Nephron progenitor cell (in vitro differentiated cells): ENCODE measurements around the gene POC1B.

Experiments used
- DNase-seq: peaks from one replicate; pipeline ENCODE4 v3.0.0; 2021
- H3K27ac Mint-ChIP-seq: 2 replicates; pipeline ENCODE4 v1.8.0; 2021; ENCODE audit warnings: mild to moderate bottlenecking, moderate library complexity, mixed read lengths
- H3K27me3 Mint-ChIP-seq: 2 replicates; pipeline ENCODE4 v1.8.0; 2021; ENCODE audit warnings: mild to moderate bottlenecking, low read depth, mixed read lengths; ENCODE audit not compliant: poor library complexity
- H3K36me3 Mint-ChIP-seq: 2 replicates; pipeline ENCODE4 v1.8.0; 2021; ENCODE audit warnings: low read depth, mixed read lengths
- H3K4me1 Mint-ChIP-seq: 2 replicates; pipeline ENCODE4 v1.8.0; 2021; ENCODE audit warnings: mixed read lengths
- H3K4me3 Mint-ChIP-seq: 2 replicates; pipeline ENCODE4 v1.8.0; 2021; ENCODE audit warnings: mild to moderate bottlenecking, moderate library complexity, mixed read lengths
- H3K9me3 Mint-ChIP-seq: 2 replicates; pipeline ENCODE4 v1.8.0; 2021; ENCODE audit warnings: mild to moderate bottlenecking, moderate library complexity, mixed read lengths
- CTCF ChIP-seq: fragments of 200-600 bp; sonication (generic); IDR thresholded peaks from 2 replicates; pipeline ENCODE4 v1.5.0; 2021; ENCODE audit warnings: antibody characterized with exemption

The POC1B gene

DNA sequence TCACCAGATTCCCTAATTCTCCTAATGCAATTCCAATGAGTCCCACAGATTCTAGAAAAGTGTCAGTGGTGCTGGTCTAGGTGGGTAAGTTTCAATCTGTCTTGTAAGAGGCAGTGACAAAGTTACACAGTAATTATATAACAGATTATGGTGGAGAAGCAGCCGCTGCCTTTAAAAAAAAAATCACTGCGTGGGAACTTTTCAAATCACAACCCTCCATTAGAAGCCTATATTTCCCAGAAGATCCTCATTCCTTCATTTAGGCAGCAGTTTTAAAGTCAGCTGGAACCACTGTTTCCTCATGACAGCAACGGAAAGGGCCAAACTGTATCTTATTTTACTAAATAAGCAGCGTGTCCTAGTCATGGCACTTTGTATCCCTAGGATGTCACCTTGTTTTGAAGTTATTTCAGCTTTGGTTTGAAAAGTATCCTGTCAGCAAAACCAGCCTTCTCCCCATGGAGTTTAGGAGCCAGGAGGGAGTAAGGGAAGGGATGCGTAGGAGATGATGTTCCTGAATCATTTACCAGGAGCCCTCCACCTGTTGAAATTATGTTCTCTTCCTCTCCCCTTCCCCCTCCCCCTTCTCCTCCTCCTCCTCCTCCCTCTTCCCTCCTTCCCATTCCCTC, 145.9 kb downstream of the POC1B start:
- H3K9me3 Mint-ChIP-seq: peaks cover 9% of the 10 kb centered on the region
- TF ChIP-seq CTCF: no peak
- no peak for DNase-seq
- peak overlapping the region; percentile 88 for H3K27ac Mint-ChIP-seq
- H3K27me3 Mint-ChIP-seq: peaks cover 8% of the 10 kb centered on the region
- no peak overlapping the region for H3K4me3 Mint-ChIP-seq
- H3K36me3 Mint-ChIP-seq: peaks cover 38% of the 10 kb centered on the region
- peaks cover 44% of the 10 kb centered on the region for H3K4me1 Mint-ChIP-seq

DNA sequence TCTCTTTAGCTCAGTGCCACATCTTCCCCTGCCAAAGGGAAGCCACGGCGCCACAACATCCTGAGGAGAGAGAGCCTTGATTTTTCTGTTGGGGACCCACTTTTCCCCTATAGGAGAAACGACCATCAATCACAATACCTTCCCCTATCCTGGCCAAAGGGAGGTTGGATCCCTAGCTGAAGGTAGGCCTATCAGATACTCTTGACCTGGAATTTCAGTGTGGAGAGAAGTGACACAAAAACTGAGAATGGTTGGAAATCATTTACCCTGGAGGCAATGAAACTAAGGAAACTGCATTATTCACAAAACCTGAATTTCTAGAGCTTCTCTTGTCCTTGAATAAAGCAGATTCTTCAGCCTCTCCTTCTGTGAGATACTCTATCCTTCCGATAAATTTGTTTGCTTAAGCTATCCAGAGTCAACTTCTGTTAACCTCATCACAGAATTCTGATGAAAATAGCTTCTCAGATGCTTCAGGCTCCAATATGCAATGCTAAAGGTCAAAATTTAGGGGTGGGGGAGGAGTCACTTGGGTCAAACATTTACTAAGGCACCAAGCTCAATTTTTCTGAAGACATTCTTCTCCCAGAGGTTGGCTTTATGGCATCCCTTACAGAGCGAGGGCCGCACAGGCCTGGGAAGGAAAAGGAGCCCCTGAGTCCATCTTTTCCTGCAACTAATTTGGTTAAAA, 146.6 kb downstream of the POC1B start:
- H3K4me3 Mint-ChIP-seq: no peak overlapping the region

GRCh38 chr12:89376844-89377243, 149.0 kb downstream of the POC1B start:
- H3K9me3 Mint-ChIP-seq: peaks cover 9% of the 10 kb centered on the region
- peaks cover 47% of the 10 kb centered on the region for H3K36me3 Mint-ChIP-seq
- peaks cover 31% of the 10 kb centered on the region for H3K4me1 Mint-ChIP-seq

More for the DNA sequence above, 146.6 kb downstream of the POC1B start:
- TF ChIP-seq CTCF: no peak
- Mint-ChIP-seq H3K27ac (peak overlapping the region; percentile 88), H3K36me3 (peaks cover 43% of the 10 kb centered on the region), H3K27me3 (peaks cover 8% of the 10 kb centered on the region), H3K4me1 (peaks cover 38% of the 10 kb centered on the region), H3K9me3 (peaks cover 9% of the 10 kb centered on the region)
- DNase-seq: no peak

DNA sequence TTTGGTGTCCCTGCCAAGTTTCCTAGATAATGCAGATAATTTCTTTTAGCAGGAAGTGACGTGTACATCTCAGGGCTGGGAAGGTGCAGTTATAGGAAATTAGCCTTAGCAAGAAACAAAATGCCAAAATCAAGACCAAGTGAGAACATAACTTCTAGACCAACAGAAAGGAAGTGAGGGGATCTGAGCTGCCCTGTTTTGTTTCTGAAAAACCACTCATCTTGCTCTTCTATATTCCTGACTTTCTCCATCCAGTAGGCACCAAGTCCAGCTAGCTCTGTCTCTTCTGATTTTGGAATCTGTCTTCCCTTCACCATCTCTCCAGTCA, 149.7 kb downstream of the POC1B start:
- H3K27ac Mint-ChIP-seq: no peak overlapping the region
- no peak for TF ChIP-seq CTCF
- H3K36me3 Mint-ChIP-seq: peaks cover 52% of the 10 kb centered on the region
- peaks cover 31% of the 10 kb centered on the region for H3K4me1 Mint-ChIP-seq
- no peak for DNase-seq
- no peaks in the 10 kb centered on the region for H3K27me3 Mint-ChIP-seq
- no peak overlapping the region for H3K4me3 Mint-ChIP-seq
- peaks cover 9% of the 10 kb centered on the region for H3K9me3 Mint-ChIP-seq

More at GRCh38 chr12:89376844-89377243, 149.0 kb downstream of the POC1B start:
- no peak for DNase-seq
- Mint-ChIP-seq H3K27me3 (no peaks in the 10 kb centered on the region), H3K4me3 (no peak overlapping the region), H3K27ac (no peak overlapping the region)
- no peak for TF ChIP-seq CTCF

GRCh38 chr12:89373763-89374572, 151.9 kb downstream of the POC1B start:
- TF ChIP-seq CTCF: no peak
- peaks cover 9% of the 10 kb centered on the region for H3K9me3 Mint-ChIP-seq
- DNase-seq: no peak
- H3K36me3 Mint-ChIP-seq: peaks cover 60% of the 10 kb centered on the region
- H3K4me3 Mint-ChIP-seq: no peak overlapping the region
- H3K27ac Mint-ChIP-seq: no peak overlapping the region
- H3K27me3 Mint-ChIP-seq: peaks cover 4% of the 10 kb centered on the region
- H3K4me1 Mint-ChIP-seq: peaks cover 35% of the 10 kb centered on the region
